Measurements from ENCODE around the gene CSF2.

DNA sequence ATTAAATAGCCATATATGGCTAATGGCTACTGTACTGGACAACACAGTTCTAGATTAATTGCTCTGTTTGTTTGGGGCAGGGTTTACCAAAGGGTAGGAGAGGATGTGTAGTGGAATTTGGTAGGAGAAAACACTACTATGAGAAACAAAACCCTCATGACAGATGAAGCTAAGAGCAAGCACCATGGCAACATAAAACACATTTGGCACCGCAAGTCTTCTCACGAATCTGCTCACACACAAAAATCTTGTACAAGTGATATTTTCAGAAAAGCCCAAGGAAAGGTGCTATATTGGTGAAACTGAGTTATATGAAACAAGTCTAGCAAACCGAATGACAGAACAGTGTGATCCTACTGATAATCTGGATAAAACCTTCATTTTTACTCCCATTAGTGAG lies 38.5 kb downstream of the CSF2 start:
- TF ChIP-seq POLR2AphosphoS5 (IDR thresholded peaks at IDR 0.05; ENCODE audit: low read depth, low read length) (no peak), TAF1 (IDR thresholded peaks at IDR 0.05; ENCODE audit: low read depth, low read length) (no peak), POLR2A (IDR thresholded peaks at IDR 0.05; ENCODE audit: low read depth, low read length) (no peak), POU2F2 (IDR thresholded peaks at IDR 0.05; ENCODE audit: low read depth, low read length) (no peak), PAX5 (IDR thresholded peaks at IDR 0.05; ENCODE audit: insufficient read depth, low read length, severe bottlenecking) (no peak)

Data from GM12891 (cell line).